ENCODE data around the gene RALA.
"Not testable (repeated sequence)": the region's sequence is repeated elsewhere in the genome, so short reads cannot be mapped to it uniquely, and the experiment has no call there.

RALA gene

DNA sequence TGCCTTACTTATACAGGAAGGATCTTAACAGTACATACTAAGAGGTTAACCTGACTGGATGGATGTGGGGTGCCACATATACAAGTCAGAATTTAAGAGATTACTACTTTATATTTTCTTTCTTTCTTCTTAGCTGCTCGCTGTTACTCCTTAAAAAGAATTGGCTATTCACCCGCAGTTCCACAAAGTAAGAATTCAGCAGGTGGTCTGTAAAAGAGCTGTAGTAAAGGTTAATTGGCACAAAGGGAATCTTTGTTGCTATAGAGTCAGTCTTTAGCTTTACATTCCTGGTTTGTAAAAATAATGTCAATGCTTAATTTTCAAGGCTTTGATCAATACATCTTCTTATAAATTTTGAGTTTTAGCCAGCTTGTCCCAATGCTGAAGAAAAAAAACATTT is 43.2 kb downstream of the RALA start:
- no peaks in the 10 kb centered on the region for H3F3A ChIP-seq (ENCODE audit: insufficient read depth, low read length)
- H3K4me2 ChIP-seq (ENCODE audit: low read length), result no peak overlapping the region
- TF ChIP-seq, protein P1, sequence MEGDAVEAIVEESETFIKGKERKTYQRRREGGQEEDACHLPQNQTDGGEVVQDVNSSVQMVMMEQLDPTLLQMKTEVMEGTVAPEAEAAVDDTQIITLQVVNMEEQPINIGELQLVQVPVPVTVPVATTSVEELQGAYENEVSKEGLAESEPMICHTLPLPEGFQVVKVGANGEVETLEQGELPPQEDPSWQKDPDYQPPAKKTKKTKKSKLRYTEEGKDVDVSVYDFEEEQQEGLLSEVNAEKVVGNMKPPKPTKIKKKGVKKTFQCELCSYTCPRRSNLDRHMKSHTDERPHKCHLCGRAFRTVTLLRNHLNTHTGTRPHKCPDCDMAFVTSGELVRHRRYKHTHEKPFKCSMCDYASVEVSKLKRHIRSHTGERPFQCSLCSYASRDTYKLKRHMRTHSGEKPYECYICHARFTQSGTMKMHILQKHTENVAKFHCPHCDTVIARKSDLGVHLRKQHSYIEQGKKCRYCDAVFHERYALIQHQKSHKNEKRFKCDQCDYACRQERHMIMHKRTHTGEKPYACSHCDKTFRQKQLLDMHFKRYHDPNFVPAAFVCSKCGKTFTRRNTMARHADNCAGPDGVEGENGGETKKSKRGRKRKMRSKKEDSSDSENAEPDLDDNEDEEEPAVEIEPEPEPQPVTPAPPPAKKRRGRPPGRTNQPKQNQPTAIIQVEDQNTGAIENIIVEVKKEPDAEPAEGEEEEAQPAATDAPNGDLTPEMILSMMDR (IDR thresholded peaks at IDR 0.05; ENCODE audit: low read length), result no peak
- TF ChIP-seq EZH2 (IDR thresholded peaks at IDR 0.05; ENCODE audit: borderline replicate concordance, low read length), result no peak
- H3K4me3 ChIP-seq (ENCODE audit: low read depth, low read length, poor library complexity, severe bottlenecking), result no peak overlapping the region
- H3K79me2 ChIP-seq (ENCODE audit: insufficient read depth, low read length), result no peaks in the 10 kb centered on the region
- H3K9ac ChIP-seq (ENCODE audit: low read length), result no peak overlapping the region
- H4K20me1 ChIP-seq (ENCODE audit: insufficient read depth, low read length), result no peaks in the 10 kb centered on the region
- H3K27ac ChIP-seq (ENCODE audit: low read depth, low read length, poor library complexity, severe bottlenecking), result no peak overlapping the region
- no peaks in the 10 kb centered on the region for H3K27me3 ChIP-seq (ENCODE audit: insufficient read depth, low read length)
- no peak overlapping the region for H2AFZ ChIP-seq (ENCODE audit: low read length)
- H3K9me3 ChIP-seq (ENCODE audit: low read length), result no peaks in the 10 kb centered on the region
- no peaks in the 10 kb centered on the region for H3K9me2 ChIP-seq (ENCODE audit: low read depth, low read length)
- H3K4me1 ChIP-seq (ENCODE audit: insufficient read depth, low read length, severe bottlenecking), result no peaks in the 10 kb centered on the region
- peaks cover 11% of the 10 kb centered on the region; the same call in 1 of the 2 replicates for H3K36me3 ChIP-seq (ENCODE audit: insufficient read depth, low read length)

DNA sequence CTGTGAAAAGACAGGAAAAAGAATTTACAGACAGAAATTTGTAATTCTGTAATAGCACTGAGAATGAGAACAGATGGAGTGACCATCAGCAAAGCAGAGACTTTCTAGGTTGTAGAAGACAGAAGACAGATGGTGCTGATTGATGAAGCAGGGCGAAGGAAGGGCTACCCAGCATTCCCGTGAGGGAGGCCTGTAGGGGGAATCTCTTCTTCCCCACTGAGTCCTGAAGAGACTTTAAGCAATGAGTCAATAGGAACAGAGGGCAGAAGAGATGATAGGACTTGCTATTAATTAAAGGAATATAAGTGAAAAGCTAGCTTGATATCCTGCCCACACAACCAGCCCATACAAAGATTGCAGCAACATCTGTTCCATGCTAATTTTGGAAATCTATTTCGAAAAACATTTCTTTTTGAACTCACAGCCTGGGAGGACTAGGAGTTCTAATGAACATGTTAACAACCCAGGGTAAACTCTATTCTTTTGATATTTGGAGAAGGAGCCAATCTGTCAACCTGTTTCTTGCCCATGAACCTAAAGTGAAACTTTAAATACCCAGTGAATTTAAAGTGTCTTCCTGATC is 44.1 kb downstream of the RALA start:
- Histone ChIP-seq H3K9me3 (ENCODE audit: low read length) (no peaks in the 10 kb centered on the region), H3K4me3 (ENCODE audit: low read depth, low read length, poor library complexity, severe bottlenecking) (no peak overlapping the region), H4K20me1 (ENCODE audit: insufficient read depth, low read length) (no peaks in the 10 kb centered on the region), H3K79me2 (ENCODE audit: insufficient read depth, low read length) (no peaks in the 10 kb centered on the region), H3K9me2 (ENCODE audit: low read depth, low read length) (no peaks in the 10 kb centered on the region), H3K9ac (ENCODE audit: low read length) (no peak overlapping the region), H2AFZ (ENCODE audit: low read length) (no peak overlapping the region), H3K27me3 (ENCODE audit: insufficient read depth, low read length) (no peaks in the 10 kb centered on the region), H3K36me3 (ENCODE audit: insufficient read depth, low read length) (0 out of 2 replicates have a peak, but pooled peaks cover 5% of the 10 kb centered on the region), H3K4me2 (ENCODE audit: low read length) (no peak overlapping the region), H3F3A (ENCODE audit: insufficient read depth, low read length) (no peaks in the 10 kb centered on the region), H3K4me1 (ENCODE audit: insufficient read depth, low read length, severe bottlenecking) (no peaks in the 10 kb centered on the region), H3K27ac (ENCODE audit: low read depth, low read length, poor library complexity, severe bottlenecking) (no peak overlapping the region)
- TF ChIP-seq EZH2 (IDR thresholded peaks at IDR 0.05; ENCODE audit: borderline replicate concordance, low read length), result no peak
- TF ChIP-seq, protein P1 (IDR thresholded peaks at IDR 0.05; ENCODE audit: low read length), result no peak

DNA sequence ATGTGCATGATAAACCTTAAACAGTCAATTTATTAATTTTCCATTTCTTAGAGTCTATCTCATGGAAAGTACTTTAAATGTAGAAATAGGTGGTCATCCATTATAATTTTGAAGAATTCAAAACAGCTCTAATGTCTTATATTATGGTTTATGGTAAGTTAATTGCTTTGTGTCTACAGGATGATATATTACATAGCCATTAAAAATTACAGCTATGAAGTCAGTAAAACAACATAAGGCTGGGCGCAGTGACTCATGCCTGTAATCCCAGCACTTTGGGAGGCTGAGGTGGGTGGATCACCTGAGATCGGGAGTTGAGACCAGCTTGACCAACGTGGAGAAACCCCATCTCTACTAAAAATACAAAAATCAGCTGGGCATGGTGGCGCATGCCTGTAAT is 44.9 kb downstream of the RALA start:
- H3K4me2 ChIP-seq (ENCODE audit: low read length); H3K36me3 ChIP-seq (ENCODE audit: insufficient read depth, low read length); H3K4me3 ChIP-seq (ENCODE audit: low read depth, low read length, poor library complexity, severe bottlenecking); H3K27ac ChIP-seq (ENCODE audit: low read depth, low read length, poor library complexity, severe bottlenecking); H3K4me1 ChIP-seq (ENCODE audit: insufficient read depth, low read length, severe bottlenecking); H2AFZ ChIP-seq (ENCODE audit: low read length); H3K9me2 ChIP-seq (ENCODE audit: low read depth, low read length); H3K9ac ChIP-seq (ENCODE audit: low read length); H4K20me1 ChIP-seq (ENCODE audit: insufficient read depth, low read length); H3K9me3 ChIP-seq (ENCODE audit: low read length); H3K27me3 ChIP-seq (ENCODE audit: insufficient read depth, low read length); H3K79me2 ChIP-seq (ENCODE audit: insufficient read depth, low read length); H3F3A ChIP-seq (ENCODE audit: insufficient read depth, low read length): not testable (repeated sequence)

- H2AFZ ChIP-seq (ENCODE audit: low read length), result no peak overlapping the region
- H3K27me3 ChIP-seq (ENCODE audit: insufficient read depth, low read length), result no peaks in the 10 kb centered on the region
- no peak overlapping the region for H3K9ac ChIP-seq (ENCODE audit: low read length)
- no peak overlapping the region for H3K27ac ChIP-seq (ENCODE audit: low read depth, low read length, poor library complexity, severe bottlenecking)
- no peaks in the 10 kb centered on the region for H3K36me3 ChIP-seq (ENCODE audit: insufficient read depth, low read length)
- no peaks in the 10 kb centered on the region for H3K4me1 ChIP-seq (ENCODE audit: insufficient read depth, low read length, severe bottlenecking)
- H3K79me2 ChIP-seq (ENCODE audit: insufficient read depth, low read length), result no peaks in the 10 kb centered on the region
- H3K9me2 ChIP-seq (ENCODE audit: low read depth, low read length), result no peaks in the 10 kb centered on the region
- H3K4me3 ChIP-seq (ENCODE audit: low read depth, low read length, poor library complexity, severe bottlenecking), result no peak overlapping the region
- H3F3A ChIP-seq (ENCODE audit: insufficient read depth, low read length), result no peaks in the 10 kb centered on the region
- no peak for TF ChIP-seq EZH2 (IDR thresholded peaks at IDR 0.05; ENCODE audit: borderline replicate concordance, low read length)
- TF ChIP-seq, protein P1 (IDR thresholded peaks at IDR 0.05; ENCODE audit: low read length), result no peak
- H3K4me2 ChIP-seq (ENCODE audit: low read length), result no peak overlapping the region
- H4K20me1 ChIP-seq (ENCODE audit: insufficient read depth, low read length), result no peaks in the 10 kb centered on the region
- no peaks in the 10 kb centered on the region for H3K9me3 ChIP-seq (ENCODE audit: low read length)
Measured at GRCh38 chr7:39670052-39670451, 46.7 kb downstream of the RALA start.
